Stimulated activated CD8-positive, alpha-beta memory T cell treated with anti-CD3 and anti-CD28 coated beads, Interleukin-7, amount 100 ng/mL, for 48 hours (primary cell): ENCODE data around the gene MAB21L3.

Source experiments
- DNase-seq, 2 donors: peaks; one replicate each; pipeline ENCODE4 v3.0.0-alpha.2; 2020; ENCODE audit warnings: low read depth in 1 of 2; ENCODE audit errors: extremely low read depth in 1 of 2

The MAB21L3 gene

GRCh38 chr1:116107371-116107770 is 3.8 kb upstream of the MAB21L3 start:
- no peak for DNase-seq

GRCh38 chr1:116111524-116112021 is 374 bp downstream of the MAB21L3 start:
- DNase-seq, result no peak

GRCh38 chr1:116112388-116113140 is 1.4 kb downstream of the MAB21L3 start:
- DNase-seq, result no peak

- no peak for DNase-seq
Observed at GRCh38 chr1:116113615-116114014, 2.4 kb downstream of the MAB21L3 start.

- no peak for DNase-seq
Observed at GRCh38 chr1:116115476-116116439, 4.6 kb downstream of the MAB21L3 start.

GRCh38 chr1:116118471-116118870 is 7.3 kb downstream of the MAB21L3 start:
- no peak for DNase-seq

- no peak for DNase-seq
Observed at GRCh38 chr1:116119876-116120275, 8.7 kb downstream of the MAB21L3 start.

- DNase-seq, result no peak
Observed at GRCh38 chr1:116122955-116123757, 12.0 kb downstream of the MAB21L3 start.

- DNase-seq, result no peak
Observed at GRCh38 chr1:116123837-116124533, 12.8 kb downstream of the MAB21L3 start.

- no peak for DNase-seq
Observed at GRCh38 chr1:116125758-116126157, 14.6 kb downstream of the MAB21L3 start.

- no peak for DNase-seq
Observed at GRCh38 chr1:116126281-116126680, 15.1 kb downstream of the MAB21L3 start.

- DNase-seq, result peak in 1 of 2 donors; percentile 43
Observed at GRCh38 chr1:116127123-116127847, 16.1 kb downstream of the MAB21L3 start.

- no peak for DNase-seq
Observed at GRCh38 chr1:116127848-116128540, 16.8 kb downstream of the MAB21L3 start.

- DNase-seq, result peak in 1 of 2 donors; percentile 76
Observed at GRCh38 chr1:116128664-116129063, 17.5 kb downstream of the MAB21L3 start.

- no peak for DNase-seq
Observed at GRCh38 chr1:116129537-116129936, 18.3 kb downstream of the MAB21L3 start.

GRCh38 chr1:116130356-116130755 is 19.2 kb downstream of the MAB21L3 start:
- DNase-seq, result no peak

- DNase-seq, result no peak
Observed at GRCh38 chr1:116131170-116131569, 20.0 kb downstream of the MAB21L3 start.

GRCh38 chr1:116131866-116132605 is 20.8 kb downstream of the MAB21L3 start:
- DNase-seq, result no peak
